Stimulated activated naive CD8-positive, alpha-beta T cell treated with anti-CD3 and anti-CD28 coated beads, Interleukin-15, Interleukin-2, amounts not matched to agents 100 ng/mL and 50 ng/mL, for 24 hours (primary cell): ENCODE data around the gene METTL3.
A peak's percentile ranks its signal among the peaks of the same experiment; 100 is the strongest.
"Not testable (repeated sequence)": the region's sequence is repeated elsewhere in the genome, so short reads cannot be mapped to it uniquely, and the experiment has no call there.

ENCODE experiments used
- H3K27ac Mint-ChIP-seq: one replicate; pipeline ENCODE4 v1.8.0; 2021; ENCODE audit warnings: mild to moderate bottlenecking, mixed read lengths
- H3K27me3 Mint-ChIP-seq: one replicate; pipeline ENCODE4 v1.8.0; 2021; ENCODE audit warnings: mixed read lengths
- H3K36me3 Mint-ChIP-seq: one replicate; pipeline ENCODE4 v1.8.0; 2021; ENCODE audit warnings: low read depth, mixed read lengths
- H3K4me1 Mint-ChIP-seq: one replicate; pipeline ENCODE4 v1.8.0; 2021; ENCODE audit warnings: low read depth, mixed read lengths
- H3K4me3 Mint-ChIP-seq: one replicate; pipeline ENCODE4 v1.8.0; 2021; ENCODE audit warnings: mild to moderate bottlenecking, mixed read lengths
- H3K9me3 Mint-ChIP-seq: one replicate; pipeline ENCODE4 v1.8.0; 2021; ENCODE audit warnings: mixed read lengths

Gene METTL3

DNA sequence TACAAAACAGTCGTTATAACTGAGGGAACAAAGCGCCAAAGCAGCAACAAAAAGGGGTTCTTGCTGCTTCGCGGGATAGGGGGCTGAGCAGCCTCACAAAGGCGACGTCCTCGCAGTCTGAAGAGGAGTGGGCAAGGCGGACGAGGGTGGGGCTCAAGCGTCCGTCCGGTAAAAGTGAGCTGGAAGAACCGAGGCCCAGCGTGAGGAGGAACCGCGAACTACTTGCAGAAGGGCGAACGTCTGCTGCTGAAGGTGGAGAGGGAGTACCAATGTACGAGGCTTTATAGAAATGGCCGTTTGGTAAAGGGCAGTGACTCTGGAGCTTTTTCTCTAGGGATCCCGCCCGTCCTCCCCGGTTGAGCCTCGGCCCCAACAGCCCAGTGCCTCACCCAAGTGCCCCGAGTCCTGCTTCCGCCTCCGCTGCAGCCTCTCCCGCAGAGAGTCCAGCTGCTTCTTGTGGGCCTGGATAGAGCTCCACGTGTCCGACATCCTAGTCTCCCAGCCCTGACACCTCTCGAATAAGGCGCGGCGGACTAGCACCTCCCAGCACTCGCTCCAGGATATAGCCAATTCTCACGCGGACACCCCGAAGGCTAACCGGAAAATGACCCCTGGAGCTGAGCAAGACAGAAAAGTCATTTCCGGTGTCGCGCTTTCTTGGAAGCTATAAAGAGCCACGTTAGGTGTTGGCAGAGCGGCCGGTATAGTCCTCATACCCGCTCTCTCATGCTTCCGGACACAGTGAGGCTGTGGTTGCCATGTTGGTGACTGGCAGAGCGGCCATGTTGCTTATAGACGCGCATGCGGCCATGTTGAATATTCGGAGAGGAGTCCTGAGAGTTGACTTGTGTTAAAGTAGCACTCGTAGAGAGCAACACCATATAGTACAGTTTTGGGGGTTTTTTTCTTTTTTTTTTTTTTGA, at the start of gene METTL3:
Gene METTL3 (minus strand): TSS at position 606 of the 923 bp plus-strand sequence. CDS start 117 bp downstream, at position 489.
- Mint-ChIP-seq H3K9me3 (no peaks in the 10 kb centered on the region), H3K27me3 (peaks cover 2% of the 10 kb centered on the region), H3K4me3 (peak within 1 kb of the TSS; percentile 99), H3K4me1 (peaks cover 42% of the 10 kb centered on the region), H3K36me3 (peaks cover 36% of the 10 kb centered on the region), H3K27ac (peak within 1 kb of the TSS; percentile 97)

- H3K4me3 Mint-ChIP-seq: no peak overlapping the region
- H3K4me1 Mint-ChIP-seq: peaks cover 6% of the 10 kb centered on the region
- no peaks in the 10 kb centered on the region for H3K27me3 Mint-ChIP-seq
- no peaks in the 10 kb centered on the region for H3K36me3 Mint-ChIP-seq
- no peaks in the 10 kb centered on the region for H3K9me3 Mint-ChIP-seq
- H3K27ac Mint-ChIP-seq: no peak overlapping the region
These were observed 47.6 kb upstream of the METTL3 start for GRCh38 chr14:21558703-21559170.

GRCh38 chr14:21557084-21557901, 46.2 kb upstream of the METTL3 start:
- H3K27ac Mint-ChIP-seq: no peak overlapping the region
- no peaks in the 10 kb centered on the region for H3K27me3 Mint-ChIP-seq
- H3K4me3 Mint-ChIP-seq: no peak overlapping the region

GRCh38 chr14:21556378-21557083, 45.4 kb upstream of the METTL3 start:
- Mint-ChIP-seq H3K36me3 (no peaks in the 10 kb centered on the region), H3K4me3 (no peak overlapping the region), H3K4me1 (peaks cover 6% of the 10 kb centered on the region), H3K27me3 (no peaks in the 10 kb centered on the region), H3K27ac (no peak overlapping the region), H3K9me3 (no peaks in the 10 kb centered on the region)

More at GRCh38 chr14:21557084-21557901, 46.2 kb upstream of the METTL3 start:
- Mint-ChIP-seq H3K4me1 (peaks cover 6% of the 10 kb centered on the region), H3K9me3 (no peaks in the 10 kb centered on the region), H3K36me3 (no peaks in the 10 kb centered on the region)

- H3K9me3 Mint-ChIP-seq: no peaks in the 10 kb centered on the region
- no peaks in the 10 kb centered on the region for H3K36me3 Mint-ChIP-seq
- H3K27me3 Mint-ChIP-seq: no peaks in the 10 kb centered on the region
- peaks cover 6% of the 10 kb centered on the region for H3K4me1 Mint-ChIP-seq
- no peak overlapping the region for H3K4me3 Mint-ChIP-seq
- H3K27ac Mint-ChIP-seq: no peak overlapping the region
These were observed 42.1 kb upstream of the METTL3 start for GRCh38 chr14:21553266-21553665.

GRCh38 chr14:21544588-21544987, 33.4 kb upstream of the METTL3 start:
- H3K36me3 Mint-ChIP-seq, H3K9me3 Mint-ChIP-seq, H3K4me3 Mint-ChIP-seq, H3K27me3 Mint-ChIP-seq, H3K27ac Mint-ChIP-seq, H3K4me1 Mint-ChIP-seq: not testable (repeated sequence)

DNA sequence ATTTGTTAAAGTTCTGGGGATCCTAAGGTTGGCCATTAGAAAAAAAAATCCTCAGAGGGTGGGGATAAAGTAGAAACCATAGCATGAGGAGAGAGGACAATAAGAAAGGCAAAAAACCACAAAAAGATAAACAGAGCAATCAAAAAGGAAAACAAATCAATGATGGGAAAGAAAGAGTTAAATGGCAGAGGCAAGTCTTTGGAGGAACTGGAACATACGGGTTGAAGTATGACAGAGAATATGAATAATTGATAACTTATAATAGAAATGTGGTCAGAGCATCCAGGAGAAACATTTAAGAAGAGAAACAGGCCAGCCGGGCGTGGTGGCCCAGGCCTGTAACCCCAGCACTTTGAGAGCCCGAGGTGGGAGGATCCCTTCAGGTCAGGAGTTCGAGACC, 32.8 kb upstream of the METTL3 start:
- no peaks in the 10 kb centered on the region for H3K4me1 Mint-ChIP-seq
- no peak overlapping the region for H3K4me3 Mint-ChIP-seq
- no peaks in the 10 kb centered on the region for H3K36me3 Mint-ChIP-seq
- H3K9me3 Mint-ChIP-seq: no peaks in the 10 kb centered on the region
- H3K27ac Mint-ChIP-seq: no peak overlapping the region
- H3K27me3 Mint-ChIP-seq: peaks cover 13% of the 10 kb centered on the region

GRCh38 chr14:21543521-21543960, 32.4 kb upstream of the METTL3 start:
- Mint-ChIP-seq H3K9me3 (no peaks in the 10 kb centered on the region), H3K36me3 (no peaks in the 10 kb centered on the region), H3K4me1 (no peaks in the 10 kb centered on the region), H3K27me3 (peaks cover 18% of the 10 kb centered on the region), H3K4me3 (no peak overlapping the region), H3K27ac (no peak overlapping the region)

DNA sequence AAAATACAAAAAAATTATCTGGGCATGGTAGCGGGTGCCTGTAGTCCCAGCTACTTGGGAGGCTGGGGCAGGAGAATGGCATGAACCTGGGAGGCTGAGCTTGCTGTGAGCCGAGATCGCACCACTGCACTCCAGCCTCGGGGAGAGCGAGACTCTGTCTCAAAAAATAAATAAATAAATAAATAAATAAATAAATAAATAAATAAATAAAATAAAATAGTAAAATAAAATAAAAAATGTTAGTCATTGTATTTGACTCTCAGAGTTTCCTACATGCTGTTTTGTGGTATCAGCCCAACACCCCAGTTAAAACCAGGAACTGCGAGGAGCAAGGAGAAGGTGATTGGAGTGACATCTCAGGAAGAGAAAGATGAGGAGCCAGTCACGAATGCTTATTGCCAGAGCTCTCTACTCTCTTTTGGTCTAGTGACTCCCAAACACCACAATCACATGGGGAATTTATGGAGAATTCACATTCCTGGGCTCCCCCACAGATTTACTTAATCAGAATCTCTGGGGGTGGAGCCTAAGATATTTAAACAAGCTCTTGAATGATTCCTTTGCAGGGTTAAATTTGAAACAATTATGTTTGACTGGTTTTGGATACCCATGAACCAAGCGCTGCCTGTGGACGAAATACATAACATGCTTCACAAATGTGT, 30.4 kb upstream of the METTL3 start:
- Mint-ChIP-seq H3K36me3 (no peaks in the 10 kb centered on the region), H3K27me3 (peaks cover 34% of the 10 kb centered on the region), H3K27ac (no peak overlapping the region), H3K4me3 (no peak overlapping the region), H3K9me3 (no peaks in the 10 kb centered on the region), H3K4me1 (peaks cover 6% of the 10 kb centered on the region)

DNA sequence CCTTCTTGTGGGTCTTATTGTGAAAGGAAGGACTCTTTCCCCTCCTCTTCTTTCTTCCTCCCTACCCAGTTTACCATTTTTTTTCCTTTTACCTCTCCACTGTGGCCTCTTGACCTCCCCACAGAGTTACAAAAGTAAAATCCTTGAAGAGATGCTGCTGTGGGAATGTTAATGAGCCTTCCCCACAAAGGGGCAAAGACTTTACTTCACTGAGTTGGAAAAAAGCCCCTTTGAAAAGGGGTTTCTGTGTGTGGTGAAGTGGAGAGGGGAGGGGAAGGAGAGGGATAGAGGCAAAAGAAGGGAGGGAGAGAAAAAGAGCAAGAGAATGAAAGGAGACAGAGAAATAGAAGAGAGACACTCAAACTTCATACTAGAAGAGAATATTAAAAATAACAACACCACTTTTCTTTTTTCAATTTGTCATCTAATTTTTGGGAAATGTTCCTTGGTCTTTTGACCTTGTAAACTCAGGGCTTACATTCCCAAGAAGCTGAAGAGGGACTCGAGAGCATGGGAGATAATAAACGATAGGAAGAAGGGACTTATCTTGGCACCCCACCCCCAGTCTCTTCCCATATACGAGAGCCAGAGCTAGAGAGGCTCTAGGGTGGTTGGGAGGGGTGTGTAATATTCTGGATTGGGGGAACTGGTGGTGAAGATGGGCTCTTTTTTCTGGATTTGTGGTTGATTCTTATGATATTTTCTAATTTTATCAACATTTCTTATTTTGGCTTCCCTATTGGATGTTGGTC, 28.2 kb upstream of the METTL3 start:
- Mint-ChIP-seq H3K36me3 (no peaks in the 10 kb centered on the region), H3K27ac (no peak overlapping the region), H3K9me3 (no peaks in the 10 kb centered on the region), H3K4me3 (no peak overlapping the region), H3K4me1 (peaks cover 6% of the 10 kb centered on the region), H3K27me3 (peaks cover 53% of the 10 kb centered on the region)

GRCh38 chr14:21537090-21537424, 25.9 kb upstream of the METTL3 start:
- peaks cover 6% of the 10 kb centered on the region for H3K4me1 Mint-ChIP-seq
- no peaks in the 10 kb centered on the region for H3K9me3 Mint-ChIP-seq
- H3K27ac Mint-ChIP-seq: no peak overlapping the region
- no peak overlapping the region for H3K4me3 Mint-ChIP-seq
- no peaks in the 10 kb centered on the region for H3K36me3 Mint-ChIP-seq
- peaks cover 56% of the 10 kb centered on the region for H3K27me3 Mint-ChIP-seq

GRCh38 chr14:21536418-21537089, 25.4 kb upstream of the METTL3 start:
- Mint-ChIP-seq H3K4me3 (no peak overlapping the region), H3K9me3 (no peaks in the 10 kb centered on the region), H3K36me3 (no peaks in the 10 kb centered on the region), H3K27ac (no peak overlapping the region), H3K27me3 (peaks cover 56% of the 10 kb centered on the region), H3K4me1 (peaks cover 6% of the 10 kb centered on the region)
